ENCODE results near the gene UBE3C.
"Not testable (repeated sequence)": the region's sequence is repeated elsewhere in the genome, so short reads cannot be mapped to it uniquely, and the experiment has no call there.

The UBE3C gene

GRCh38 chr7:157241631-157242030 is 102.9 kb downstream of the UBE3C start:
- TF ChIP-seq, protein P1, sequence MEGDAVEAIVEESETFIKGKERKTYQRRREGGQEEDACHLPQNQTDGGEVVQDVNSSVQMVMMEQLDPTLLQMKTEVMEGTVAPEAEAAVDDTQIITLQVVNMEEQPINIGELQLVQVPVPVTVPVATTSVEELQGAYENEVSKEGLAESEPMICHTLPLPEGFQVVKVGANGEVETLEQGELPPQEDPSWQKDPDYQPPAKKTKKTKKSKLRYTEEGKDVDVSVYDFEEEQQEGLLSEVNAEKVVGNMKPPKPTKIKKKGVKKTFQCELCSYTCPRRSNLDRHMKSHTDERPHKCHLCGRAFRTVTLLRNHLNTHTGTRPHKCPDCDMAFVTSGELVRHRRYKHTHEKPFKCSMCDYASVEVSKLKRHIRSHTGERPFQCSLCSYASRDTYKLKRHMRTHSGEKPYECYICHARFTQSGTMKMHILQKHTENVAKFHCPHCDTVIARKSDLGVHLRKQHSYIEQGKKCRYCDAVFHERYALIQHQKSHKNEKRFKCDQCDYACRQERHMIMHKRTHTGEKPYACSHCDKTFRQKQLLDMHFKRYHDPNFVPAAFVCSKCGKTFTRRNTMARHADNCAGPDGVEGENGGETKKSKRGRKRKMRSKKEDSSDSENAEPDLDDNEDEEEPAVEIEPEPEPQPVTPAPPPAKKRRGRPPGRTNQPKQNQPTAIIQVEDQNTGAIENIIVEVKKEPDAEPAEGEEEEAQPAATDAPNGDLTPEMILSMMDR (IDR thresholded peaks at IDR 0.05; ENCODE audit: borderline replicate concordance, insufficient read depth, low read depth, low read length): no peak
- no peak overlapping the region for H3K4me3 ChIP-seq (ENCODE audit: low read depth, low read length)

DNA sequence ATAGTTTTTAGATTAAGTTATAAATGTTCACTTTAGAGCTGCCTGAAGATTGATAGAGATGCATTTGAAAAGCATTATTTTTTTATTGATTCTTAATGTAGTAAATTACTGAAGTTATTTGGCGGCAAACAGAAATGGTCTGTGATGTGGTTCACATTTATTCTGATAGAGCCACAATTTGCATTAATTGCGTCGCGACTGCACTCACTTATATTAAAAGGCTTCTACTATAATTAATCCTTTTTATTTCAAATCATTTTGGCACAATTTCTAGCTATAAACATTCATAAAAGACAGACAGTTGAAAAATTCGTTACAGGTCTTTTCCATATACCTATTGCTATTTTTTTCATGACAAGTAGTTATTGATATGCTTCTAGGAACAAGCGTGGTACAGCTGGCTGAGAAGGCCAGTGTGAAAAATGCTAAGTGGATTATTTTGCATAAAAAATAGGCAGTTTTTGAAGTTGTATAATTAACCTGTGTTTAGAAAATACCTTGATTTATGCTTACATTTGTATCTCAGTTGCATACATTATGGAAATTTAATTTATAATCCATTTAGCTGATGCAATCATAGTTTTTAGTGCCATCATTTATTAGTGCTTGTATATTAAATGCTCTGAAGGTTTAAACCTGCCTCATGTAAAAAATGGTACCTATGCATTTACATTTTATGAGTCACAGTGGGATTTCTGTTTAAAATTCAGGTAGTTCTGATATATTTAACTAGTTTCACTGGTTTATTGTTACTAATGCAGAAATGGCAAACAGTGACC is 106.0 kb downstream of the UBE3C start:
- H3K4me3 ChIP-seq (ENCODE audit: low read depth, low read length): no peak overlapping the region
- TF ChIP-seq, protein P1 (IDR thresholded peaks at IDR 0.05; ENCODE audit: borderline replicate concordance, insufficient read depth, low read depth, low read length): no peak

DNA sequence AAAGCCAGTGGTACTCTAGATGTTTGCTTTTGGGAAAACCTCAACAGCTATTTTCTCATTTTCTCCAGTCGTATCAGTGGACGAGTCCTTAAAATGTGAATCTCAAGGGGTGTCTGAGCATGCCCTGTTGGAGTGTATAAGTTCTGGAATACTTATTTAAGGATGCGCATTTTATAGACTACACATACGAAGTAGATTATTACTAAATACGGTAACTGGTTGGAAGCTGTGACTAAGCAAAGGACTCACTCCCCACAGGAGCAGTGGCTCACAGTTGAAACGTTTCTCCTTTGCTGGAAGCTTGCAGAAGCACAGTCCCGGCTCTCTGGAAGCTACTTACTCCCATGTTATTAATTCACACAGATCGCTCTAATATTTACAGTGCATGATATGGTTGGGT is 107.3 kb downstream of the UBE3C start:
- TF ChIP-seq, protein P1 (IDR thresholded peaks at IDR 0.05; ENCODE audit: borderline replicate concordance, insufficient read depth, low read depth, low read length): no peak

DNA sequence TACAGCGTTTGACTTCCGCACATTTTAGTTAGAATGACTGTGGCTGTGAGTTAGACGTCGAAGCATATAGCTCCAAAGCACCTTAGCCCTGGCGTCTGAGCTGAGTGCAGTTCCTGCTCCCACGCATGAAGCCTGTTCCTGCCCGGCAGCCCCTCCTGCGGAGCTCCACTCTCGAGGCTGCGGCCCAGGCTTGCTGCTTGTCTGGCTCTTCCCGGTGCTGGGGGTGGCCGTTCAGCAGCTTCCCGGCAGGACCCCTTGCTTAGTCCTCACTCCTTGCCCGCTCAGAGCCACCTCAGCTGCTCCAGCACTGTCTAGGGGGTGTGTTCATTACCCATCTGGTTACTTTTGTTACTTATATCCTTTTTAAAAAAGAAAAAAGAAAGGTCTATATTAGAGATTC is 109.9 kb downstream of the UBE3C start:
- TF ChIP-seq, protein P1 (IDR thresholded peaks at IDR 0.05; ENCODE audit: borderline replicate concordance, insufficient read depth, low read depth, low read length): no peak
- no peak overlapping the region for H3K4me3 ChIP-seq (ENCODE audit: low read depth, low read length)

More for the DNA sequence above, 107.3 kb downstream of the UBE3C start:
- no peak overlapping the region for H3K4me3 ChIP-seq (ENCODE audit: low read depth, low read length)

DNA sequence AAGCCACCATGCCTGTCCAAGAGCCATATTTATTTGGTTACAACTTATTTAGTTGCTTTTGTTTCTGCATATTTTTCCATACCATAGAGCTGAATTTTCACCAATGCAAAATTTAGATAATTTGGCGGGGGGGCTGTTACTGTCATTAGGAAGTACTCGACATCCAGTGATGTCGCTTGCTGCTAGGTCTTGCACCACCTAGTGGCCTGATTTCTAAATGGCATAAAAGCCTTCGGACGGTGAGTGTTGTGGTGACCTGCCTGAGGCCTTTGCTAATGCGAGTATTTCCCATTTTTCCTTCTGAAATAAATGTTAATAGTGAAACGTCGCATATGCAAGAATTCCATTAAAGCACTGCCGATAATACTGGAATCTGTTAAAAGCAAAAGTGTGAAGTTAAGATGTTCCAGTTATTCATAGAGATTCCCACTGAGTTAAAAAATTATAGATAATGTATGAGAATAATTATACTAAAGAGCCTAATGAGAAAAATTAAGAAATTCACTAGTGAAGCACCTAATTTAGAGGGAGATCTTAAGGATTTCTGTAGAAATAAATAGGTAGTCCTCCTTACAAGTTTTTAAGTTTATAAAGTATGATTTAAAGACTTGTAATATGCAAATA is 112.0 kb downstream of the UBE3C start:
- no peak overlapping the region for H3K4me3 ChIP-seq (ENCODE audit: low read depth, low read length)
- TF ChIP-seq, protein P1 (IDR thresholded peaks at IDR 0.05; ENCODE audit: borderline replicate concordance, insufficient read depth, low read depth, low read length): peak; percentile 74; the same call in 1 of the 2 replicates

DNA sequence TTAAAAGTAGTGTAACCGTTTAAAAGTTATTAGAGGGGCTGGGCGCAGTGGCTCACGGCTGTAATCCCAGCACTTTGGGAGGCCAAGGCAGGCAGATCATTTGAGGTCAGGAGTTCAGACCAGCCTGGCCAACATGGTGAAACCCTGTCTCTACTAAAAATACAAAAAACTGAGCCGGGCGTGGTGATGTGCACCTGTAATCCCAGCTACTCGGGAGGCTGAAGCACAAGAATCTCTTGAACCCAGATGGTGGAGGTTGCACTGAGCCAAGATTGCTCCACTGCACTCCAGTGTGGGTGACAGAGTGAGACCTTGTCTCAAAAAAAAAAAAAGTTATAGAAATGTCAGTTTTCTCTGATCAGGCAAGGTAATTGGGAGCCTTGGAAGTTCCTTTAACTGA is 113.1 kb downstream of the UBE3C start:
- H3K4me3 ChIP-seq (ENCODE audit: low read depth, low read length): not testable (repeated sequence)

GRCh38 chr7:157253850-157254249 is 115.1 kb downstream of the UBE3C start:
- no peak overlapping the region for H3K4me3 ChIP-seq (ENCODE audit: low read depth, low read length)
- TF ChIP-seq, protein P1 (IDR thresholded peaks at IDR 0.05; ENCODE audit: borderline replicate concordance, insufficient read depth, low read depth, low read length): no peak

GRCh38 chr7:157254781-157255180 is 116.1 kb downstream of the UBE3C start:
- H3K4me3 ChIP-seq (ENCODE audit: low read depth, low read length): not testable (repeated sequence)

Measured in GM12875 (cell line).